ENCODE measurements around the gene MAN1C1.

GRCh38 chr1:25799935-25800702 lies 183.5 kb downstream of the MAN1C1 start, which contains the start of gene SELENON:
- TF ChIP-seq CTCF (conservative IDR thresholded peaks at IDR 0.05 in 1 of 2, IDR thresholded peaks at IDR 0.05 in 1 of 2; ENCODE audit: extremely low read depth in 1 of 2, insufficient read depth in 1 of 2, low read depth in 1 of 2, low read length in 2 of 2) (no peak), EZH2 (IDR thresholded peaks at IDR 0.05; ENCODE audit: borderline replicate concordance, low read length) (no peak)
